OCI-LY1 (cell line): ENCODE results near the gene AXIN1.

Experiments used
- H2AFZ ChIP-seq: fragments of 200-600 bp; sonication (generic), shearing (Covaris generic); 2 replicates; pipeline ENCODE4 v1.6.0; 2014; ENCODE audit warnings: antibody characterized with exemption, mild to moderate bottlenecking, low read length
- H3F3A ChIP-seq: fragments of 200-600 bp; sonication (generic), shearing (Covaris generic); 2 replicates; pipeline ENCODE4 v1.6.0; 2014; ENCODE audit warnings: mild to moderate bottlenecking, antibody characterized with exemption, low read length, moderate library complexity; ENCODE audit not compliant: insufficient read depth
- H3K27ac ChIP-seq: fragments of 200-600 bp; sonication (generic); 2 replicates; pipeline ENCODE4 v1.5.1; 2014; ENCODE audit warnings: low read length, mixed run types, mild to moderate bottlenecking, low read depth; ENCODE audit not compliant: poor library complexity, severe bottlenecking
- H3K27me3 ChIP-seq: fragments of 200-600 bp; sonication (generic); 2 replicates; pipeline ENCODE4 v1.6.0; 2014; ENCODE audit warnings: antibody characterized with exemption, mild to moderate bottlenecking, low read length, moderate library complexity; ENCODE audit not compliant: insufficient read depth
- H3K36me3 ChIP-seq: fragments of 200-600 bp; sonication (generic); 2 replicates; pipeline ENCODE4 v1.6.1; 2014; ENCODE audit warnings: mild to moderate bottlenecking, antibody characterized with exemption, low read length, moderate library complexity, mixed read lengths; ENCODE audit not compliant: insufficient read depth
- H3K4me1 ChIP-seq: fragments of 200-600 bp; sonication (generic); 2 replicates; pipeline ENCODE4 v1.5.1; 2014; ENCODE audit warnings: mild to moderate bottlenecking, low read length, moderate library complexity; ENCODE audit not compliant: insufficient read depth, severe bottlenecking
- H3K4me2 ChIP-seq: fragments of 200-600 bp; sonication (generic), shearing (Covaris generic); 2 replicates; pipeline ENCODE4 v1.6.1; 2014; ENCODE audit warnings: low read length
- H3K4me3 ChIP-seq: fragments of 200-600 bp; sonication (generic); 2 replicates; pipeline ENCODE4 v1.5.1; 2014; ENCODE audit warnings: low read length, low read depth, mild to moderate bottlenecking, mixed read lengths; ENCODE audit not compliant: poor library complexity, severe bottlenecking
- H3K79me2 ChIP-seq: fragments of 200-600 bp; shearing (Covaris generic); 2 replicates; pipeline ENCODE4 v1.6.1; 2016; ENCODE audit warnings: mixed run types, low read length, mixed read lengths; ENCODE audit not compliant: insufficient read depth
- H3K9ac ChIP-seq: fragments of 200-600 bp; sonication (generic), shearing (Covaris generic); 2 replicates; pipeline ENCODE4 v1.6.1; 2014; ENCODE audit warnings: mild to moderate bottlenecking, low read length, mixed read lengths
- H3K9me2 ChIP-seq: fragments of 200-600 bp; sonication (generic), shearing (Covaris generic); 2 replicates; pipeline ENCODE4 v1.6.1; 2014; ENCODE audit warnings: low read depth, mild to moderate bottlenecking, low read length, mixed read lengths
- H3K9me3 ChIP-seq: fragments of 200-600 bp; shearing (Covaris generic); 2 replicates; pipeline ENCODE4 v1.6.1; 2014; ENCODE audit warnings: low read length, mixed read lengths
- H4K20me1 ChIP-seq: fragments of 200-600 bp; sonication (generic), shearing (Covaris generic); 2 replicates; pipeline ENCODE4 v1.6.0; 2016; ENCODE audit warnings: mild to moderate bottlenecking, low read length; ENCODE audit not compliant: insufficient read depth
- CTCF ChIP-seq: fragments of 200-600 bp; sonication (generic), shearing (Covaris generic); IDR thresholded peaks from 2 replicates; pipeline ENCODE4 v1.5.1; 2017; ENCODE audit warnings: mild to moderate bottlenecking, antibody characterized with exemption, low read length, moderate library complexity, mixed read lengths
- EZH2 ChIP-seq: fragments of 200-600 bp; sonication (generic), shearing (Covaris generic); IDR thresholded peaks from 2 replicates; pipeline ENCODE4 v1.8.0; 2017; ENCODE audit warnings: borderline replicate concordance, mixed run types, mild to moderate bottlenecking, antibody characterized with exemption, low read length, moderate library complexity, mixed read lengths

The AXIN1 gene

GRCh38 chr16:264440-264951 is 88.0 kb downstream of the AXIN1 start:
- Histone ChIP-seq H3K4me2 (no peak overlapping the region), H3K4me1 (no peaks in the 10 kb centered on the region), H3K4me3 (no peak overlapping the region), H3K9ac (no peak overlapping the region), H3K27me3 (no peaks in the 10 kb centered on the region), H3F3A (no peaks in the 10 kb centered on the region), H3K79me2 (no peaks in the 10 kb centered on the region), H3K36me3 (peaks cover 22% of the 10 kb centered on the region), H2AFZ (no peak overlapping the region), H3K9me3 (no peaks in the 10 kb centered on the region), H3K27ac (no peak overlapping the region), H3K9me2 (no peaks in the 10 kb centered on the region), H4K20me1 (no peaks in the 10 kb centered on the region)
- TF ChIP-seq EZH2 (no peak), CTCF (no peak)

GRCh38 chr16:263944-264343 is 88.6 kb downstream of the AXIN1 start:
- H3K27me3 ChIP-seq: no peaks in the 10 kb centered on the region
- H3K9ac ChIP-seq: no peak overlapping the region
- no peaks in the 10 kb centered on the region for H3K4me1 ChIP-seq
- no peak for TF ChIP-seq EZH2
- TF ChIP-seq CTCF: no peak
- H2AFZ ChIP-seq: no peak overlapping the region
- H3K4me3 ChIP-seq: no peak overlapping the region
- H3K36me3 ChIP-seq: peaks cover 27% of the 10 kb centered on the region
- no peaks in the 10 kb centered on the region for H3F3A ChIP-seq
- no peaks in the 10 kb centered on the region for H4K20me1 ChIP-seq
- no peaks in the 10 kb centered on the region for H3K9me3 ChIP-seq
- H3K79me2 ChIP-seq: no peaks in the 10 kb centered on the region
- no peak overlapping the region for H3K27ac ChIP-seq
- H3K4me2 ChIP-seq: no peak overlapping the region
- H3K9me2 ChIP-seq: no peaks in the 10 kb centered on the region

GRCh38 chr16:263182-263774 is 89.2 kb downstream of the AXIN1 start:
- Histone ChIP-seq H3K4me1 (no peaks in the 10 kb centered on the region), H3K4me2 (no peak overlapping the region), H3F3A (no peaks in the 10 kb centered on the region), H3K9me2 (no peaks in the 10 kb centered on the region), H3K79me2 (no peaks in the 10 kb centered on the region), H3K27me3 (no peaks in the 10 kb centered on the region), H3K9me3 (no peaks in the 10 kb centered on the region), H2AFZ (no peak overlapping the region), H3K4me3 (no peak overlapping the region), H3K27ac (no peak overlapping the region), H3K36me3 (peaks cover 27% of the 10 kb centered on the region), H3K9ac (no peak overlapping the region), H4K20me1 (no peaks in the 10 kb centered on the region)
- TF ChIP-seq EZH2 (no peak), CTCF (no peak)
